NCI-H748 (cell line): ENCODE data around the gene CLK4.

ENCODE experiments used
- DNase-seq: peaks from one replicate; lab custom pipeline; 2025; ENCODE audit not compliant: unreplicated experiment; lab: John Stamatoyannopoulos, UW

Gene CLK4

DNA sequence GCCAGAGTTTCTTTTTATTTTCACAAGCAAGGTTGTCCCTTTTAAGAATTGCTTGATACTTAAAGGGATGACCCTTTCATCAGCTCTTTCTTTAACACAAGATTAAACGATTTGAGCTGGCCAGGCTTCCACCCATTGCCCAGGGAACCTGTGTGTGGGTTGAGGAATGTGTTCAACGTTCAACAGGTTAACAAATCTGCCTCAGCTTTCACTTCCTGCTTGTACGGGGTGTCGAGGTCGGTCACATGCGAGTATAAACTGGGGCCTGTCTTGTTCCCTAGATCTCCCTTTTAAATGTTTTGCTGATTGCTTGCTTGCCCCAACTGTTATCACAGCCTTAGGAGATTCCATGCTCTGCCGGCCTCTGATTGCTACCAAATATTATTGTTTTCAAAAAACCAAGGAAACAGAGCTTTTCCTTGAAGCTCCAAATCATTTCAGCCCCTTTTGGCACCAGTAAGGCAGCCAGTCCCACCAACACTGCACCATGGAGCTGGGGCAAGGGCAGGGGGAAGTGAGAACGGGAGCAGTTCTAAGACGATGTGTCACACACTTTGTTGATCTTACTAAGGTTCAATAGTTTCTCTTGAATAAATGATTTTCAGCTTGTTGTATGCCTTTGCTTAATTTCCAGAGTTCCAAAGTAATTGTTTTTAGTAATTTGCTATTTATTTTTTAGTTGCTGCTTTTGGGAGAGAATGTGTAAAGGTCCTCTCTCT lies 10.7 kb upstream of the CLK4 start:
- DNase-seq = no peak

DNA sequence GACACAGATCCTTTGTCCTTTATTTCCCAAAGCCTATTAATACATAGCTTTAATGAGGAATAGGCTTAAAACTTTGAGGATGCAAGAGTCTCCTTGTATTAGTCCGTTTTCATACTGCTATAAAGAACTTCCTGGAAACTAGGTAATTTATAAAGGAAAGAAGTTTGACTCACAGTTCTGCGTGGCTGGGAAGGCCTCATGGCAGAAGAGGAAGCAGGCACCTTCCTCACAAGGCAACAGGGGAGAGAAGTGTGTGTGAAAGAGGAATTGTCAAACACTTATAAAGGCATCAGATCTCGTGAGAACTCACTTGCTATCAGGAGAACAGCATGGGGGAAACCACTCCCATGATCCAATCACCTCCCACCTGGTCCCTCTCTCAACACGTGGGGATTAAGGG lies 5.4 kb upstream of the CLK4 start:
- DNase-seq = no peak

DNA sequence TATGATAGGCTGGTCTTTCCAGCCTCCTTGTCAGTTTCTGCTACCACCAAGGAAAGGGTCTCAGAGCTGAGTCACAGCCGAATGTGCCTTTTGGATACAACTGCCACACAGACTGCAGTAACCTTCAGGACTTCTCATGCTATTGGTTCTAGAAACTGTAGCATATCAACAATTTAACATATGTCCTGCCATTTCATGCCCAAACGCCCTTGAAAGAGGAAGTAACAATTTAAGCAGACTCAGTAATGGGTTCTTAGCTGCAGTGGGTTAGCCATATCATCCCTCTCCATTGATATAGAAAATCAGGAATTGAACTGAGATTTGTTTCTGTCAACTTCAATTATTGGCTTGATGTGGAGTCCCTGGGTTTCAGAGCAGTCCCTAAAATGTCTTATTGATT lies 4.1 kb upstream of the CLK4 start:
- no peak for DNase-seq

DNA sequence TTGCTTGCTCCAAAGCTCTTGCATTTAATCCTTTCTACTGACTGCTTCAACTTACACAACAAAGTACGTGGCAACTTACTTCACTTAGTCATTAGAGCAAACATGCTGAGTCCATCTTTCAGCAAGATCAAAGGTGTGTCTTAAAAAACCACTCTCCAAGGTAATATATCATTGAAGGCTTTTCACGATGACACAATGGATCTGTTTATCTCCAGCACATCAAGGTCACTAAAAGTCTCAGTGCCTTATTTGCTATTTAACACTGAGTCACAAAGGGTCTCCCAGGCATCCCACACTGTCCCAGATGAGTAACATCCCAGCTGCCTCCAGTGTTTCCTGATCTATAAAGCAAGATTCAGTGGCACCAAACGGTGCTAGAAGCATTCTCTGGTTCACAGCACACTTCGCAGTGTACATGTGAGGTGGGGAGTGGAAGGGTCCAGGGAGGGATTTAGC lies 3.7 kb upstream of the CLK4 start:
- no peak for DNase-seq

DNA sequence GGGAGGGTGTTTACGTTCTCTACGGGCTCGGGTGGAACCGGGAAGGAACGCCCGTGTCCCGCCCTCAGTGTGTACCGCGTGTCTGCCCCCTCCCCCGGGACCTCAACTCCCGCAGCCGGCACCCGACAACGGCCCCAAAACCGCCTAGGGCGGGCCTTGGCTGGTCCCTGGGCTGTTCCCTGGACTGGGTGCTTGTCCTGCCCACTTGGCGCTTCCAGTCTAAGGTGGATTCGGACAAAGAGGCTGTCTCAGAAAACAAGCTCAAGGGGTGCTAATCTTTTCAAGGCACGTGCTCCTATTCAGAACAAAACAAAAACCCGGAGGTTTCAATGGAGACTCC lies 379 bp upstream of the CLK4 start:
- peak; percentile 69 for DNase-seq

DNA sequence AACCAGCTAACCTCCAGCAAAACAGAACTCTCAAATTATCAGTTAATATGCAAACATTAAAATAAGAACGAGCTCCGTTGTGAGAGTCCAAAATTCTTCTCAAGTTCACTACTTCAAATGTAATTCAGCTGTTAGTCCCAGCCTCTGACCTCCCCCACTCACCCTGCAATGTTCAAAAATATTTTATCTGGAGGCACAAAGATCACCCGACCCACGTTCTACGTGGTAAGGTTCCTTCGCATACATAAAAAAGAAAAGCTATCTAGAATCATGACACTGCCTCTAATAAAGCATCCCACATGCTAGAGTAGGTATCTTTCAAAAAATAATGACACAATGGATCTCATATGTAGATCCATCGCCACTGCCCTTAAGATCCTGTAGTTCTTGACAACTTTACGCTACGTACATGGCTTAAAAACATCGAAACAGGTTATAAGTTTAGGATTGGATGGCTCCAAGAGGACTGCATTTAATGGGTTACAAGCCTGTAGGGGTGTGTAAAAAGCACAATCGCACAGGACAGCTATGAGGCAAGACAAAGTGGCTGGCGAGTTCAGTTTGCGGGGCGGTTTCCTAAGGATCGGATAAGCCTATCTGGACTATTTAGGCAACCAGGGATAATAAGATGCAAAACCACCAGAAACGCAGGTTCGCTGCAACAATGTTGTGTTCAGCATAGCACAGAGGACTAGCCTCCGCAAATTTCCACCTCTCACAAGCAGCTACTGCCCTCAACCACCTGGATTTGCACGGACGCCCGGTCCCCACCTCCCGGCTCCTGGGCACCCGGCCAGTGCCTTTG lies 969 bp downstream of the CLK4 start:
- no peak for DNase-seq

DNA sequence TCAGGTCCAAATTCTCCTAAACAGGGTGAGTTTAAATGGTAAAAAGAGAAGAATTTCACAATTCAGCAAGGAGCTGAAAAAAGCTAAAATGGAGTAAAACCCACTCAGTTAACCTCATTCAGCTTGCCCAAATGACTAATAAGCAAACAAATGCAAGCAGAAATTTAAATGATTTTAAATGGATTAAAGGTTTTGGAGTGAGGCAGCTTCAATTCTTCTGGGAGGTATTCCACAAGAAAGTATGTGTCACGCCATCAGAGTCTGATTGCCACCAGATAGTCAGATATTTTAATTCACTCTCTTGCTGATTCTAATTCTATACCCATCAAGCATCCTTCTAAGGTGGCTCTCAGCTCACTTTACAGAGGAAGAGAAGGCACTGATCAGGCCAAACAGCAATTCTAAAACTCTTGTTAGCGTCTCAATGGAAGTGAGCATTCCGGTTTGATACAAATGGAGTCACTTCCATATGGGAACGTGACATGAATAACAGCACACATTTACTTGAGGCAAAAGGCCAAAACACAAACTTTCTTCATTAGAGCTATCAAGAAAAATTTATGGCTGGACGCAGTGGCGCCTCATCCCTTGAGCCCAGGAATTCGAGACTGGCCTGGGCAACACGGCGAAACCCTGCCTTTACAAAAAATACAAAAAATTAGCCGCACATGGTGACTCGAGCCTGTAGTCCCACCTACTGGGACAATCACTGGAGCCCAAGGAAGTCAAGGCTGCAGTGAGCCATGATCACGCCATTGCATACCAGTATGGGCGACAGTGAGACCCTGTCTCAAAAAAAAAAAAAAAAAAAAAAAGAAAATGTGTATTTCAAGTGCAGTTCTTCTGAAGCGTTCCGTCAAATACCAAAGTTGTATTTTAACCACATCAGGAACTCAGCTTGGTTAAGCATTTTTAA lies 2.0 kb downstream of the CLK4 start:
- no peak for DNase-seq

DNA sequence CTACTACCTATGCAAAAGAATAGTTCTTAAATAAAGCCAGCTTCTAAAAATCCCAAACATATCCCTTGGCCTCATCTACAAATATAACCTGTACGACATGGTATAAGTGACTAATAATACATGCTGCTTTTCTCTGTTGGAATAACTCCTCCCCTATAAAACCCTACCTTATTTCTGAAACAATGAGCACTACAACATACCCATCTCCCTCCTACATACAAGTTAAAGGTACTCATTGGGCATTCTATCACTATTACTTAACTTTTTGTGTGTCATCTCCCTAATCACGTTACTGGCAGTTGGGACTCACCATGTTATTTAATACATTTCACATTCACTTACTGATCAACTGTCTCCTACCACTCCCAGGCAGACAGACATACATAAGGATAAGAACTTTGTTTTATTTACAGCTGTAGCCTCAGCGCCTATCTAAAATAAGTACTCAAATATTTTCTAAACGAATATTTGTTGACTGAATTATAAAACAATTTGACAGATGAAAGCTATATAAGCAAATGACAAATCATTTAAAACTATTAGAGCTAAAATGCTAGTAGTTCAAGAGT lies 4.1 kb downstream of the CLK4 start:
- no peak for DNase-seq

DNA sequence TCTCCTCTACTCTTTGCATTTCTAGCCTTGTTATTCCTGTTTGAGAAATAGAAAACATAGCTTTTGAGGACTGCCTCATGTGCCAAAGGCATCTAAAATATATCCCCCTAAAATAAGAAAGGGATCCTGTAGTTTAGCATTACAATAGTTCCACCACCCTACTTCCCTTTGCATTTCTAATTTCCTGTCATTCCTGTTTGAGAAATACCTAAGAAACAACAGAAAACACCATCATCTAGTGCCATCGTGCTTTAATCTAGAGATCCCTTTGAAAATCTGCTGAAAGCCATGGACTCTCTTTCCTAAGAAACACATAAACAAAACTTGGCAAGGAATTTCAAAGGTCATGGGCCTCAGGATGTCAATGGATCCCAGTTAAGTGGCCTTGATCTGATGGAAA lies 7.5 kb downstream of the CLK4 start:
- DNase-seq = no peak

DNA sequence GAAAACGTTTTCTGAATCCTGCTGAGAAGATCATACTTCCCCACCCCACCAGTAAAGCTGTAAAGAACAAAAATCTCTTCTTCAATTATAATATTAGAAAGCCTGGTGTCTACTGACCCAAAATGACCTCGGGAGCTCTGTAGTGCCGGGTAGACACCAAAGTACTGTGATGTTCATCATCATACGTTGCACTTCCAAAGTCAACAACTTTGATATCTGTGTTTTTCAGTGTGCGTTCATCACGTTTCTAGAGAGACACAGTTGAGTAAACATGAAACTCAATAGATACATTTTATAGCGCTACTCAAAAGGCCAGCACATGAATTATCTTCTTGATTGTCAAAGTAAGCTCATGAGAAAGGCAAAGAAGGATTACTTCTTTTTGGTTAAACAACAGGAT lies 14.6 kb downstream of the CLK4 start:
- DNase-seq = peak; percentile 51

DNA sequence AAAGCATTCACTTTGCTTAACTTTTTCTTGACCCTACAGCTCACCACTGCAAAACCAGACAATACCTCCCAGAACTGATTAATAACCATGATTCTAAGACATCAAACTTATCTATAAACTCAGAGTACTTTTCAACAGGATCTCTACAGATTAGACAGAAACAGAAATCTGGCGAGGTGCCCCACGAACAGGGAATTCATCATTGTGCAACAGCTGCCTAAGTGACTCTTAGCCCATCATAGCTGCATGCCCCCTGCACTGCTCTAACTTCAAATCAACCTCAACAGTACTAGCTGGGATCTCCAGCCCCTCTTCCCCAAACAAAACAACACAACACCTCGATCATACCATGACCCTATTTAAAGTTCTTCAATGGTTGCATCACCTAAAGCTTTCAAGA lies 20.6 kb downstream of the CLK4 start:
- DNase-seq = no peak

DNA sequence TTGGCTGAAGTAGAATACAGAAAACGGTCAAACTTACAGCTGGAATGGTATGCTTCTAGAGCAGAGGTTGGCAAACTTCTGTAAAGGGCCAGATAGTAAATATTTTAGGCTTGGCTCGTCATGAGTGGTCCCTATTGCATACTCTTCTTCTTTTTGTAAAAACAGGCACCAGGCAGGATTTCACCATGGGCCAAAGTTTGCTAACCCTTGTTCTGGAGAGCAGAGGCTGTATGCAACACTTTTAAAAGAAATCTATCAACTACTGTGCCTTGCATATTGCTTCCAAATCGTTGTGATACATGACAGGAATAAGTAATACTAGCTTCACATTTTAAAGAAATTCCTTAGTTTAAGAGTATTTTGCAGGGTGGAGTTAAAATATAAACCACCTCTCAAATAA lies 21.1 kb downstream of the CLK4 start:
- no peak for DNase-seq

DNA sequence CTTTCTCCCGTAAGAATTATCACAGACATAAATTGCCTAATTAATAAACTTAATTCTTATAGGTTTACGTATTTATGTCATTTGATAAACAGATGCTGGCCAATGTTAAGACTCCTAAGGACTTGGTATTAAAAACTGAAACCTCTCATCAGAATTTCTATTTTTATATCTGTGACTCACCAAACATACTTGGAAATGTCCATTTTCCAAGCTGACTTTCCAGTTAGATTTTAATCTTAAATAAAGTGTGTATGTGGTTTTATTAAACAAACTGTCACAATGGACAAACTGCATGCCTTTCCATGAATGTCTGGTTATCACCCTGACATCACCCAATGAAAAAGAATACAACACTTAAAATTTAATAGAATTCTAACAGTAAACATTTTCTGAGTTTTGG lies 24.1 kb downstream of the CLK4 start:
- DNase-seq = no peak

DNA sequence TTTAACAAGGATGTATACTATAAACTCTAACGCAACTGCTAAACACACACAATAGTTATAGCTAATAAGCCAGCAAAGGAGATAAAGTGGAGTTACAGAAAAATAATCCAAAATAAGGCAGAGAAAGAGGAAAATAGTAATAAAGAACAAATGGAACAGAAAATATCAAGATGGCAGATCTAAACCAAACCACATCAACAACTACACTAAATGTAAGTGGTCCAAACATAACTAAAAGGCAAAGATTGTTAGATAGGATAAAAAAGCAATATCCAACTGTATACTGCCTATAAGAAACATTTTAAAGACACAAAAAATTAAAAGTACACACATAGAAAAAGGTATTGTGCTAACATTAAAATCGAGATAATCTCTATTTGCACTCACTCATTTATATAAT lies 31.1 kb downstream of the CLK4 start:
- DNase-seq = no peak

DNA sequence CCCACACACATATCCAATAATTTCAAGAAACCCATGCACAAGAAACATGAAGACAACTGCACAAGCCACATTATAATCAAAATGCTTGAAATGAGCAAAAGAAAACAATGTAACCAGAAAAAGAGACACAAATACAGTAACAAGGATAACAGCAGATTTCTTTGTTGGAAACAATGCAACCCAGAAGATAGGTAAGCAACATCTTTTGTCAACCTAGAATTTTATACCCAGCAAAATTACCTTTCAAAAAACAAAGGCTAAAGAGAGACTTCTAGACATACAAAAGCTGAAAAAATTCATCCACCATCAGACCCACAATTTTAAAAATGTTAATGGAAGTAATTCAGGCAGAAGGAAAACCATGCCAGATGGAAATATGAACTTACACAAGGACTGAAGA lies 31.7 kb downstream of the CLK4 start:
- DNase-seq = no peak

DNA sequence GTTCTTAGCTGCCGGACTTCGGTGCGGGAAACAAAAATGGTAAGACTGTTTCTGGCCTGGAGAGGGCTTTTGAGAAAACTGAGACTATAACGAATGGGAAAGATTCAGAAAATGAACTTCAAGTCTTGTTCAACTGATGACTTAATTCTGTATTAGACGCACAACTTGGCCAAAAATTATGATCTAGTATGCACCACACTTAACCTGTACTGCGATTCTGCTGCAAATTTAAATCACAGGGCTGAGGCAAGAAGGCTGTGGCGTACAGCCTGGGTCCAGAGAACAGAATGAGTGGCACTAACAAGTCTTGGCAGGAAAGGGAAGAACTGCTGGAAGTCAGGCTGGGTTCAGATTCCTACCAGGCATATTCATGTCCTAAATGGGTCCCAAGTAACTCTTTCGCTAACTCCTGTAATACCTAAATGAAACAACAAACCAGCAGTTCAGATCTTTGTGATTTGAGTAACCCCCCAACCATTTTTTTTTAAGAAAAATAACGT lies 35.9 kb downstream of the CLK4 start:
- DNase-seq = no peak

DNA sequence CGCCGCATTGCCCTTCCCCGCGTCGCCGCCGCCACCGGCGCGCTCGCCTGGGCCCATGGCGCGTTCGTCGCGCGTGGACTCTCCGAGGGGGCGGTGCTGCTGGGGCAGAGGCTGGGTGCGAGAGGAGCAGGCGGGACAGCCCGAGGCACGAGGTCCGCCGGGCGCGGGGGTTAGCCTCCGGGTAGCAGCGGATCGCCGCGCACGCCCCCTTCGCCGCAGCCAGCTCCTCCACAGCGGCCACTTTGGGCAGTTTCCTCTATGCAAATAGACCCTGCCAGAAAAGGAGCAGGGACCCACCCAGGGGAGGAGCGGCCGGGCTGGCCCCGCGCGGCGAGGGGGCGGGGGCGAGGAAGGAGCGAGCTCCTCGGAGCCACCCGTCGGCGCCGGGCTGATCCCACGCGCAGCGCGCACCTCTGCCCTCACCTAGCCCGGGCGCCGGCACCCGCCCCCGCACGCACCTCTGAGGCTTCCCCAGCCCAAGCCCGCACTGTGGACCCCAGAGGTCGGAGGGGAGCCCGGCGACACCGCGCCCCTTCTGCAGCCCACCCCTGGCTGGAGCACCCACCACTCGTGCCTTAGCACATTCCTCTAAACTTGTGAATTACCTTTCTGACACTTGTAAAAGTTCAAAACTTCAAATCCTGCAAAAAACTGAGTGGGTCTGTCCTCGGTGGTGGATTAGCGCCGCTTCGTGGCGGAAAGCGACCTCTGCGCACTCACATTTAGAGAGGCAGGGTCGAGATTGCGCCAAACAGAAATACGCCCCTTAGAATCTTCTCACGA lies 36.5 kb downstream of the CLK4 start, which contains the start of gene COL23A1:
TSS of gene COL23A1 (minus strand) at position 253 of the 783 bp plus-strand sequence.
- DNase-seq = peak; percentile 73

DNA sequence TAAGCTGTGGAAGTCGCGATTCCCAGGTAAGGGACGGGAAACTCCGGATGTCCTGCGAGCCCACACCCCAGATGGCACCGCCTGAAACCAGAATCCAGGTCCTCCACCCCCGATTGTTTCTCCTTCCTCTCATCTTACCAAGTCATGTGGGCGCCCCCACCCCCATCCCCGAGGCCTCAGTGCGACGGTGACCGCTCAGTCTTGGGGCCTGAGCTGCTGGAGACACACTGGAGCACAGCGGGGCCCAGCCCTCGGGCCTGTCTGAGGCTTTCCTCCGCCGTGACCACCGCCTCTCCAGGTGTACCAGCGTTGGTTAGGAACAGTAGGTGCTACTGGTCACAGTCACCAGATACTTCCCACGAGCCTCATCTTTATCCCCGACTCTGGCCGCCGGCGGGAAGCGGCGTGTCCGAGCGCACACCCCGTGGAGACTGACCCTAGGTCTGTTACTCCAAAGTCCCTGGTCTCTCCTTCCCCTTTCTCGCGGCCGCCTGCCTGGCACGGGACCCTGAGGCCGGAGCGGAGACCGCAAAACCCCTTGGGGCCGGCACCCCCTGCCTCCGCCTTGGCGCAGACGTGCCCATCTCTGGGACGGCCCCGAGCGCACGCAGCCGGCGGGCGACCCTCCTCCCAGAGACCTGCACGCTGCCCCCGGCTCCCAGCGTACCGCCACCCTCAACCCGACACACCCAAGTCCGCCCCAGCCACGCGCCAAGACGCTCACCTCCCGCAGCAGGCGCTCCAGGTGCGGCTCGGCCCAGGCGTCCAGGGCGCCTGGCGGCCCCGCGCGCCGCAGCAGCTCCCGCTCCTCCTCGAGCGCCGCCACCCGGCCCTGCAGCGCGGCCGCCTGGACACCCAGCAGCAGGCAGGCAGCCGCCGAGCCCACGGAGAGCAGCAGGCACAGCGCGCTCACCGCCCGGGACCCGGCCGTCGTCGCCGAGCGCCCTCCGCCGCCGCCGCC lies 37.4 kb downstream of the CLK4 start:
- DNase-seq = peak; percentile 72

DNA sequence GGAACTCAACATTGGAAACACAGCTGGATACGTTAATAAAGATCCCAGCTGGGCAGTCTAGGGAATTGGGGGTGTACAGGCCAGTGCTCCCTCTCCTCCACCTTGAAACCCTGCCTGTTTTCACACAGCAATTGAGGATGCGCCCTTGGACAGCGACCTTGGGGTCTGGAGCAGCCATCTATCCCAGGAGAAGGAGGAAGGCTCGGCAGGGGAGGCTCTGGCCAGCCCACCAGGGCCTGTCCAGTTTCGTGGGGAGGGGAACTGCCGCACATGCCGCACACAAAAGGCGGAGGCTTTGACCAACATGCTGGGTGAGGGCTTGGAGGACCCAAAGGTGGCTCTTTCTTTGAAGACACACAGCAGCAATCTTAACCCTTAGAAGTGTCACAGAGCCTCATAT lies 38.1 kb downstream of the CLK4 start:
- DNase-seq = no peak
